Stimulated activated naive CD8-positive, alpha-beta T cell treated with anti-CD3 and anti-CD28 coated beads, Interleukin-15, Interleukin-2, amounts not matched to agents 100 ng/mL and 50 ng/mL, for 24 hours (primary cell): ENCODE data around the gene RPL10.
A peak's percentile ranks its signal among the peaks of the same experiment; 100 is the strongest.

Source experiments
- H3K27ac Mint-ChIP-seq: one replicate; pipeline ENCODE4 v1.8.0; 2021; ENCODE audit warnings: mild to moderate bottlenecking, mixed read lengths
- H3K27me3 Mint-ChIP-seq: one replicate; pipeline ENCODE4 v1.8.0; 2021; ENCODE audit warnings: mixed read lengths
- H3K36me3 Mint-ChIP-seq: one replicate; pipeline ENCODE4 v1.8.0; 2021; ENCODE audit warnings: low read depth, mixed read lengths
- H3K4me1 Mint-ChIP-seq: one replicate; pipeline ENCODE4 v1.8.0; 2021; ENCODE audit warnings: low read depth, mixed read lengths
- H3K4me3 Mint-ChIP-seq: one replicate; pipeline ENCODE4 v1.8.0; 2021; ENCODE audit warnings: mild to moderate bottlenecking, mixed read lengths
- H3K9me3 Mint-ChIP-seq: one replicate; pipeline ENCODE4 v1.8.0; 2021; ENCODE audit warnings: mixed read lengths

Gene RPL10

DNA sequence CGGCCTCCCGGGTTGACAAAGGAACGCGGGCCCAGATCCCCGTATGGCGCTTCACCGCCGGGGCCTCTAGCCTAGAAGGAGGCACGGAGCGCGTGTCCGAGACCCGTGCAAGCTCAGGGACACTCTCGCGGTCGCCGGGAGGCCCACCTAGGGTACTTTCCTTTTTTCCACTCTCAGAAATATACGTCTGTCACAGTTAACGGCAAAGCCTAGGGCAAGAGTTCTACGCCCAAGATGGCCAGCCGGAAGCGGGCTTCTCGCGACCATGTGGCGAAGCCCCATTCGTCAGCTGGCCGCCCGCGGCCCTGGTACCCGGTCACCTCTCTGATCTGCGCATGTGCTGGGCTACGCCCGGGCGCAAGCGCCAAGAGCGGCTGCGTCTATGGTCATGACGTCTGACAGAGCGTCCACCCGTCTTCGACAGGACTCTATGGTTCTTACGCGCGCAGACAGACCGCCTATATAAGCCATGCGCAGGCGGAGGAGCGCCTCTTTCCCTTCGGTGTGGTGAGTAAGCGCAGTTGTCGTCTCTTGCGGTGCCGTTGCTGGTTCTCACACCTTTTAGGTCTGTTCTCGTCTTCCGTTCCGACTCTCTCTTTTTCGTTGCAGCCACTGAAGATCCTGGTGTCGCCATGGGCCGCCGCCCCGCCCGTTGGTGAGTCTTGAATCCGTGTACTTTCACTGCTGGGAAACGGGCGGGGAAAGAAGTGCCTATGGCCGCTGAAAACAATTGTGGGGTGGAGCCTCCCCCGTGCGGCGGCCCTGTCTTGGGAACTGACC, at the start of gene RPL10:
Gene RPL10, plus strand, starts transcription at position 490 of the 780 bp plus-strand sequence. Its CDS starts 143 bp downstream, at position 633.
- Mint-ChIP-seq H3K27me3 (peaks cover 3% of the 10 kb centered on the region), H3K9me3 (no peaks in the 10 kb centered on the region), H3K4me1 (peaks cover 27% of the 10 kb centered on the region), H3K27ac (peak within 1 kb of the TSS; percentile 100), H3K4me3 (peak within 1 kb of the TSS; percentile 99), H3K36me3 (peaks cover 31% of the 10 kb centered on the region)

DNA sequence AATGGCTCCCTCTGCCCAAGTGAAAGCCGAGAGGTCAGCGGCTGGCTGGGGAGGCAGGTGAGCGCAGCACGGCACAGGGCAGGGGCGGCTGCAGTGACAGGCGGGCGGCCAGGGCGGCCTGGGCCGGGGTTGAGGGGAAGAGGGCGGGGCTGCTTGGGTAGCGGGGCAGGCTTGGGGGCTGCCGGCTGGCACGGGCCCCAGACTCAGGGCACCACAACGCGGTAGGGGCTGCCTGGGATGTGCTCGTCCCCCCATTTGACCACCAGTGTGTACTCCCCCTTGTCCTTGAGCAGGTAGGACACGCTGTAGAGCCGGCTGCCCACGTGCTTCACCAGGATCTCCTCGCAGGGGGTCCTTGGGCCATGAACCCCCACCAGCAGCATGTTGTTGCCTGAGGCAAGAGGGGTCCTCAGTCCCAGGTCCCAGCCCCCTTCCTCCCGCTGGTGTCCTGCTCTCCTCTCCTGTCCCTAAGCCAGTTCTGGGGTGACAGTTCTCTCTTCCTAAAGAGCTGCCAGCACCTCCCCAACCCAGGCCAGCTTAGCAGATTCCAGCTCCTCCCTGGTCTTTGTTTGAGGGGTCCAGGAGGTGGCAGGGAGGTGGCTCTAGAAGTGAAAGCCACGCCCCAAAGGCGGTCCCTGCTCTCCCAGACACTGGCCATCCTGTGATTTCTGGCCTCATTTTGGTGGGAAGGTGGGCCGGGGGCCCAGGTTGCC, 49.4 kb upstream of the RPL10 start:
- Mint-ChIP-seq H3K9me3 (no peaks in the 10 kb centered on the region), H3K4me3 (no peak overlapping the region), H3K36me3 (peaks cover 13% of the 10 kb centered on the region), H3K27me3 (no peaks in the 10 kb centered on the region), H3K27ac (no peak overlapping the region), H3K4me1 (peaks cover 34% of the 10 kb centered on the region)

DNA sequence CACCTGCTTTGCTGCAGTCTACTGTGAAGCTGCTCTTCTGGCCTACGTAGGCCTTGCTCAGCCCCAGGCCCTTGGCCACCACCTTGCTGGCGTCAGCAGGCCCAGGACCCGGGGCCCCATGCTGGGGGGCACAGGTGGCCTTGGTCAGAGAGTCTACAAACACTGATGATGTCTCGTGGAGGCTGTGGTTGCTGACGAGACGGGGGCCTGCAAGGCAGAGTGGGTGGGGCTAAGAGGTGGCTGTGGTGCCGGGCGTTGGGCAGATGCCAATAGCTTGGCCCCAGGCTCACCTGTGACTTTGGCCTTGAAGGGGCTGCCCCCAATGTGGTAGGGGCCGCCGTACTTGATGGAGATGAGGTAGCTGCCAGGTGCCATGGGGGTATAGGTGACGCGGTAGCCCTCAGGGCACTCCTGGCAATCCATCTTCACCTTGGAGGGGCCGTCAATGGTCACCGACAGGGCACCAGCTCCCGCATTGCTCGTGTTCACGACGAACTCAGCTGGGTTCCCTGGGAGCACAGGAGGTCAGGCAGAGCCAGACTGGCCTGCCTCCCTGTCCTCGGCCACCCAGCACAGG, 48.7 kb upstream of the RPL10 start:
- H3K4me1 Mint-ChIP-seq = peaks cover 38% of the 10 kb centered on the region
- H3K36me3 Mint-ChIP-seq = peaks cover 13% of the 10 kb centered on the region
- H3K9me3 Mint-ChIP-seq = no peaks in the 10 kb centered on the region
- H3K27me3 Mint-ChIP-seq = no peaks in the 10 kb centered on the region
- no peak overlapping the region for H3K4me3 Mint-ChIP-seq
- peak overlapping the region; percentile 45 for H3K27ac Mint-ChIP-seq

DNA sequence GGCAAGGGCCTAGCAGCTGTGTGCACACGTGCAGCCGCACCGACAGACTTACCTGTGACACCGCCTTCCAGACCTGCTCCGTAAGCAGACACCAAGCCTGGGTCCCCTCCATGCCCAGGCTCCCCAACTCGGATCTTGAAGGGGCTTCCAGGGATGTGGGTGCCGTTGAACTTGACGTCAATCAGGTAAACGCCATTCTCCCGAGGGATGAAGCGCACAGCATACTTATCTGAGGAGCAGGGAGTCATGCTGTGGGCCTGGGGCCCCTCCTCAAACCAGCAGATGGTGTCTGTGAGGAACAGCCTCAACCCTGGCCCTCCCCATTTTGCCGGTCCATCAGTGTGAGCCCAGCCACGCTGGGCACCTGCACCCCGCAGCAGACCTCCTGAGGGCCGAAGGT, 48.2 kb upstream of the RPL10 start:
- Mint-ChIP-seq H3K9me3 (no peaks in the 10 kb centered on the region), H3K4me1 (peaks cover 38% of the 10 kb centered on the region), H3K27ac (no peak overlapping the region), H3K27me3 (no peaks in the 10 kb centered on the region), H3K36me3 (peaks cover 13% of the 10 kb centered on the region), H3K4me3 (no peak overlapping the region)

- Mint-ChIP-seq H3K27ac (peak overlapping the region; percentile 58), H3K27me3 (no peaks in the 10 kb centered on the region), H3K9me3 (no peaks in the 10 kb centered on the region), H3K4me3 (no peak overlapping the region), H3K36me3 (peaks cover 13% of the 10 kb centered on the region), H3K4me1 (peaks cover 38% of the 10 kb centered on the region)
These were observed 47.6 kb upstream of the RPL10 start for GRCh38 chrX:154350429-154351182.

- no peaks in the 10 kb centered on the region for H3K27me3 Mint-ChIP-seq
- H3K4me3 Mint-ChIP-seq = no peak overlapping the region
- no peaks in the 10 kb centered on the region for H3K9me3 Mint-ChIP-seq
- peak overlapping the region; percentile 72 for H3K27ac Mint-ChIP-seq
- peaks cover 13% of the 10 kb centered on the region for H3K36me3 Mint-ChIP-seq
- peaks cover 44% of the 10 kb centered on the region for H3K4me1 Mint-ChIP-seq
These were observed 46.8 kb upstream of the RPL10 start for GRCh38 chrX:154351183-154352011.

- peaks cover 47% of the 10 kb centered on the region for H3K4me1 Mint-ChIP-seq
- peak overlapping the region; percentile 72 for H3K27ac Mint-ChIP-seq
- H3K27me3 Mint-ChIP-seq = no peaks in the 10 kb centered on the region
- H3K4me3 Mint-ChIP-seq = no peak overlapping the region
- H3K36me3 Mint-ChIP-seq = peaks cover 13% of the 10 kb centered on the region
- H3K9me3 Mint-ChIP-seq = no peaks in the 10 kb centered on the region
These were observed 46.2 kb upstream of the RPL10 start for GRCh38 chrX:154352012-154352401.

- Mint-ChIP-seq H3K27me3 (no peaks in the 10 kb centered on the region), H3K27ac (no peak overlapping the region), H3K9me3 (no peaks in the 10 kb centered on the region), H3K4me1 (peaks cover 46% of the 10 kb centered on the region), H3K36me3 (peaks cover 15% of the 10 kb centered on the region), H3K4me3 (no peak overlapping the region)
These were observed 45.7 kb upstream of the RPL10 start for GRCh38 chrX:154352466-154352865.

DNA sequence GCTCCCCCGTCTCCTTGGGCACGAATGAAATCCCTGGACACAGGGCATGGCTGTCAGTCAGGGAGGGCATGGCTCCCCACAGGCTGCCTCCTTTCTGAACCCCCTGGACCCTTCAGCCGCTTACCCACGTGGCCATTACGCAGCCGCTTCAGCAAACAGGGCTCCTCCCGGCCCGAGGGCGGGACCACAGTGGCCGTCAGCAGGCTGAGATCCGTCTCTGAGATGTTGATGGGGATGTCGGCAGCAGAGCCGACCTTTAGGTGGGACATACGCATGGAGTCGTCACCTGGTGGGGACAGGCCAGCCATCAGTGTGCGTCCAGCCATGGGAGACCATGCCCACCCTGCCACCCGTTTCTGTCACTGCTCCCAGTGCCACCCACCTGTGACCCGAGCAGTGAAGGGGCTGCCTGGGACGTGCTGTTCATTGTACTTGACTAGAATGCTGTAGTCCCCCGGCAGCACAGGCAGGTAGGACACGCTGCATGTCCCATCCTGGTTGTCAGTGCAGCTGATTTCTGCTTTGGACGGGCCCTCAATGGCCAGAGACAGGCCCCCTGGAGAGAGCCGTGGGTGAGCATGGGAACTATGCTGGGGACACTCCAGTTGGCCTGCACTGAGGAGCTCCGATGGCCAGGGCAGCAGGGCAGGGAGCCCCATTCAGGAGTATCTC, 44.9 kb upstream of the RPL10 start:
- Mint-ChIP-seq H3K27ac (no peak overlapping the region), H3K4me1 (peaks cover 45% of the 10 kb centered on the region), H3K9me3 (no peaks in the 10 kb centered on the region), H3K36me3 (peaks cover 16% of the 10 kb centered on the region), H3K27me3 (no peaks in the 10 kb centered on the region), H3K4me3 (no peak overlapping the region)

DNA sequence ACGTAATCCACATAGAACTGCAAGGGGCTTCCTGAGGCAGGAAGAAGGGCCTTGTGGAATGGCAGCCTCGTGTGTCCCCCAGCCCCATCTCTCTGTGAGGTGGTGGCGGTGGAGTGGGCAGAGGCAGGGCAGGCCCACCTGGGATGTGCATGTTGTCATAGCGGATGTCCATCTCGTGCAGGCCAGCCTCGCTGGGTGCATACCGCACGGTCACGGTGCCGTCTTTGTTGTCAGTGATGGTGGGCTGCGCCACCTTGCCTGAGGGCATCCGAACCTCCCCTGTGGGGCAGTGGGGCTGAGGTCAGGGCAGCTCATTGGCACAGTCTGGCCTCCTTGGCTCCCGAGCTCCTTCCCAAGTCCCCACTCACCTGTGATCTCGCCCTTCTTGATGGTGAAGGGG, 44.2 kb upstream of the RPL10 start:
- H3K4me3 Mint-ChIP-seq = no peak overlapping the region
- no peaks in the 10 kb centered on the region for H3K27me3 Mint-ChIP-seq
- no peak overlapping the region for H3K27ac Mint-ChIP-seq
- H3K36me3 Mint-ChIP-seq = peaks cover 21% of the 10 kb centered on the region
- H3K4me1 Mint-ChIP-seq = peaks cover 50% of the 10 kb centered on the region
- H3K9me3 Mint-ChIP-seq = no peaks in the 10 kb centered on the region

DNA sequence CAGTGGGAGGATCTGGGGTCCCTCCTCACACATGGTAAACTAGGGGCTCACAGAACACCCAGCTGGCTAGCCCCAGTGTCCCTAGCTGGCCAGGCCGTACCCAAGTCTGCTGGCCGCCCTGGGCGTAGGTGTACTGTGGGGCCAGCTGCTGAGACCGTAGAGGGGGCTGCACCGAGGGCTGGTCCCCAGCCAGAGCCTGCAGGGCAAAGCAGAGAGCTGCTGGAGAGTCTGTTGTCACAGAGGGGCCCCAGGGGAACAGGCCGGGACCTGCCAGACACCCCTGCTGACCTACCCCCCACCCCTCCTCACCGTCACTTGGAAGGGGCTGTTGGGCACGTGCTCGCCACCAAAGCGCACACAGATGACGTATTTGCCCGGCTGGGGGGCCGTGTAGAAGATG, 43.7 kb upstream of the RPL10 start:
- no peaks in the 10 kb centered on the region for H3K27me3 Mint-ChIP-seq
- H3K4me1 Mint-ChIP-seq = peaks cover 51% of the 10 kb centered on the region
- H3K9me3 Mint-ChIP-seq = no peaks in the 10 kb centered on the region
- H3K36me3 Mint-ChIP-seq = peaks cover 23% of the 10 kb centered on the region
- no peak overlapping the region for H3K4me3 Mint-ChIP-seq
- no peak overlapping the region for H3K27ac Mint-ChIP-seq

DNA sequence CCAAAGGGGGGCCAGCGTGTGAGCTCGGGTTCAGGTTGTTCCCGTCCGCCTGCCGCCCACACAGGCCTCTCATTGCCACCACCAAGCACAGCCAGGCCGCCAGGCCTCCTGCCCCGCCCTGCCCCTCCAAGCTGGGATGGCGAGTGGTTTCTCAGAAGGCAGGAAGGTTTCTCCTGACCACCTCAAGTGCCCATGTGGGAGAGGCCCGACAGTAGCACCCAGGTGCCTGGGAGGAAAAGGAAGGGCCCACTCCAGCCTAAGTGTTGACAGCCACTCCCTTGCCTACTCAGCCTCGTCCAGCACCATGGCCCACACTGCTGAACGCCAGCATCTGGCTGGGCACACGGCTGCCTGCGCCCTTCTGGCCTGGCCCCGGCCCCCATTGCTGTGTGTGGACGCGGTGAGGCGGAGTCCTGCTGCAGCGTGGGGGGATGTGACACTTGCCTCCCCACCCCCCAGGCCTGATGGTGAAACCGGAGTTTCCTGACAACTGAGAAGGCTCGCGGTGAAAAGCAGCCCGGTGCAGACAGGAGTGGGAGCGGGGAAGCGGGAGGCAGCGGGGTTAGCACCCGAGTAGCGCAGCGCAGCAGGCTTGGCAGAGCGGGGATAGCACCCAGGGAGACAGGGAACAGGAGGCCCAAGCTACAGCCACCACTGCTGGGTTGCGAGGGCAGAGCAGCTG, 42.9 kb upstream of the RPL10 start:
- Mint-ChIP-seq H3K4me3 (no peak overlapping the region), H3K27ac (no peak overlapping the region), H3K9me3 (no peaks in the 10 kb centered on the region), H3K36me3 (peaks cover 19% of the 10 kb centered on the region), H3K27me3 (no peaks in the 10 kb centered on the region), H3K4me1 (peaks cover 51% of the 10 kb centered on the region)

- Mint-ChIP-seq H3K4me1 (peaks cover 52% of the 10 kb centered on the region), H3K27me3 (no peaks in the 10 kb centered on the region), H3K4me3 (no peak overlapping the region), H3K36me3 (peaks cover 18% of the 10 kb centered on the region), H3K9me3 (no peaks in the 10 kb centered on the region), H3K27ac (no peak overlapping the region)
These were observed 42.4 kb upstream of the RPL10 start for GRCh38 chrX:154355776-154356140.
